Diencephalon (tissue), 1 donor: ENCODE results near the gene TGFBI. TPM values are rescaled to one million over a fixed set of nuclear protein-coding genes. Genes with fewer than 3 reads are reported as not detected.

ENCODE experiments used
- small RNA-seq: library from RNA; depleted of rRNA; stranded (forward); fragments of <200 nt; gene quantifications from one replicate; pipeline ENCODE3, GENCODE V24; 2014
- total RNA-seq: library from RNA; depleted of rRNA; stranded (reverse); fragments of >200 nt; gene quantifications from one replicate; pipeline ENCODE4 v1.2.3, GENCODE V29; 2014

TGFBI gene
- 10.4 TPM for total RNA-seq

GRCh38 chr5:136028782-136029742 is at the start of gene TGFBI:
TSS of gene TGFBI (plus strand) at chr5:136028988. CDS start at chr5:136029056, 68 bp downstream.

Small RNAs within 50 kb of the gene (small RNA-seq; reads per million reads assigned to genes)
- 0.10 reads per million for gene VTRNA2-1

Other genes starting within 250 kb of the TGFBI start
- 7.8 TPM for gene SLC25A48, start 194.3 kb upstream of the TGFBI start, total RNA-seq
- not detected for gene IL9, start 133.1 kb upstream of the TGFBI start, total RNA-seq
- not detected for gene LECT2, start 74.0 kb upstream of the TGFBI start, total RNA-seq
- 50.3 TPM for gene SMAD5, start 103.9 kb downstream of the TGFBI start, total RNA-seq
- 1.4 TPM for gene SMIM32, start 164.2 kb downstream of the TGFBI start, total RNA-seq